HEK293 (cell line): Measurements from ENCODE around the gene SUDS3.

Source experiments
- CTCF ChIA-PET: fragments of 350-600 bp; formaldehyde crosslinking; extraction: SDS; loops from one replicate; lab custom pipeline; 2021; ENCODE audit warnings: antibody characterized with exemption; lab: Yijun Ruan, JAX
- POLR2A ChIA-PET: fragments of 300-600 bp; formaldehyde crosslinking; extraction: SDS; loops from one replicate; lab custom pipeline; 2020; ENCODE audit warnings: antibody characterized with exemption, inconsistent platforms; lab: Yijun Ruan, JAX
- H3K27ac ChIP-seq: fragments of 200-500 bp; sonication (Bioruptor generic); 2 replicates; pipeline ENCODE4 v1.5.1; 2014; ENCODE audit warnings: low read depth, low read length, control low read depth, inconsistent platforms; ENCODE audit errors: extremely low read depth
- H3K36me3 ChIP-seq, 2 experiments: fragments of 200-500 bp in 1 of 2; sonication (Bioruptor generic) in 1 of 2; 1 replicate in 1 of 2; 2 replicates in 1 of 2; pipeline ENCODE4 v1.5.1; 2014 to 2017; ENCODE audit warnings: inconsistent platforms in 2 of 2, low read length in 2 of 2; ENCODE audit not compliant: control insufficient read depth in 2 of 2, insufficient read depth in 1 of 2
- H3K4me1 ChIP-seq: fragments of 200-500 bp; sonication (Bioruptor generic); 2 replicates; pipeline ENCODE4 v1.5.1; 2014; ENCODE audit warnings: mild to moderate bottlenecking, low read length, inconsistent platforms; ENCODE audit not compliant: control insufficient read depth, insufficient read depth
- H3K4me3 ChIP-seq: 2 replicates; pipeline ENCODE4 v1.5.1; 2011; ENCODE audit warnings: low read depth, mild to moderate bottlenecking, control low read depth, low read length, moderate library complexity
- H3K9me3 ChIP-seq: fragments of 200-500 bp; sonication (Bioruptor generic); 2 replicates; pipeline ENCODE4 v1.5.1; 2014; ENCODE audit warnings: low read depth, low read length, inconsistent platforms; ENCODE audit not compliant: control insufficient read depth, insufficient read depth
- FEZF1 ChIP-seq: fragments of 450-650 bp; formaldehyde crosslinking; IDR thresholded peaks from 2 replicates; pipeline ENCODE4 v1.5.1; 2016; ENCODE audit warnings: missing biosample characterization, missing genetic modification characterization
- PRDM10 ChIP-seq: fragments of 450-650 bp; formaldehyde crosslinking; IDR thresholded peaks from 2 replicates; pipeline ENCODE4 v1.5.1; 2016; ENCODE audit warnings: missing biosample characterization, missing genetic modification characterization
- PRDM4 ChIP-seq: fragments of 450-650 bp; formaldehyde crosslinking; IDR thresholded peaks from 2 replicates; pipeline ENCODE4 v1.5.1; 2017; ENCODE audit warnings: missing biosample characterization, missing genetic modification characterization
- TRIM28 ChIP-seq: IDR thresholded peaks from 2 replicates; pipeline ENCODE4 v1.6.1; 2011; ENCODE audit warnings: low read length, control low read depth, borderline replicate concordance
- ZNF169 ChIP-seq: fragments of 450-650 bp; formaldehyde crosslinking; IDR thresholded peaks from 2 replicates; pipeline ENCODE4 v1.5.1; 2016; ENCODE audit warnings: missing biosample characterization, missing genetic modification characterization
- ZNF184 ChIP-seq: fragments of 450-650 bp; IDR thresholded peaks from 2 replicates; pipeline ENCODE4 v1.5.1; 2018; ENCODE audit warnings: missing biosample characterization, mild to moderate bottlenecking, missing genetic modification characterization
- ZNF214 ChIP-seq: fragments of 450-650 bp; formaldehyde crosslinking; IDR thresholded peaks from 2 replicates; pipeline ENCODE4 v1.5.1; 2017; ENCODE audit warnings: missing biosample characterization, mild to moderate bottlenecking, missing genetic modification characterization, borderline replicate concordance
- ZNF23 ChIP-seq: fragments of 450-650 bp; formaldehyde crosslinking; IDR thresholded peaks from 2 replicates; pipeline ENCODE4 v1.5.1; 2016; ENCODE audit warnings: missing biosample characterization, missing genetic modification characterization, borderline replicate concordance
- ZNF350 ChIP-seq: fragments of 450-650 bp; formaldehyde crosslinking; IDR thresholded peaks from 2 replicates; pipeline ENCODE4 v1.5.0; 2017; ENCODE audit warnings: missing biosample characterization, mild to moderate bottlenecking, missing genetic modification characterization
- ZNF404 ChIP-seq: fragments of 450-650 bp; formaldehyde crosslinking; IDR thresholded peaks from 2 replicates; pipeline ENCODE4 v1.5.1; 2017; ENCODE audit warnings: missing biosample characterization, missing genetic modification characterization
- ZNF433 ChIP-seq: fragments of 450-650 bp; formaldehyde crosslinking; IDR thresholded peaks from 2 replicates; pipeline ENCODE4 v1.5.1; 2016; ENCODE audit warnings: missing biosample characterization, missing genetic modification characterization, low read depth
- ZNF549 ChIP-seq: fragments of 450-650 bp; IDR thresholded peaks from 2 replicates; pipeline ENCODE4 v1.5.1; 2018; ENCODE audit warnings: missing biosample characterization, missing genetic modification characterization, mild to moderate bottlenecking, inconsistent platforms, moderate library complexity
- ZNF664 ChIP-seq: fragments of 450-650 bp; formaldehyde crosslinking; IDR thresholded peaks from 2 replicates; pipeline ENCODE4 v1.5.1; 2016; ENCODE audit warnings: missing biosample characterization, missing genetic modification characterization
- ZNF670 ChIP-seq: fragments of 450-650 bp; formaldehyde crosslinking; IDR thresholded peaks from 2 replicates; pipeline ENCODE4 v1.5.1; 2016; ENCODE audit warnings: missing biosample characterization, missing genetic modification characterization, low read depth
- ZNF843 ChIP-seq: fragments of 450-650 bp; formaldehyde crosslinking; IDR thresholded peaks from 2 replicates; pipeline ENCODE4 v1.5.1; 2016; ENCODE audit warnings: missing biosample characterization, missing genetic modification characterization
- ZXDB ChIP-seq: fragments of 450-650 bp; formaldehyde crosslinking; IDR thresholded peaks from 2 replicates; pipeline ENCODE4 v1.5.1; 2016; ENCODE audit warnings: missing biosample characterization, missing genetic modification characterization
- TF ChIP-seq, protein P1 (sequence below): fragments of 450-650 bp; formaldehyde crosslinking; IDR thresholded peaks from 2 replicates; pipeline ENCODE4 v1.5.0; 2017; ENCODE audit warnings: missing biosample characterization, missing genetic modification characterization, borderline replicate concordance
- TF ChIP-seq, protein P2 (sequence below): fragments of 450-650 bp; formaldehyde crosslinking; IDR thresholded peaks from 2 replicates; pipeline ENCODE4 v1.5.1; 2016; ENCODE audit warnings: missing biosample characterization, missing genetic modification characterization
- TF ChIP-seq, protein P3 (sequence below): fragments of 450-650 bp; formaldehyde crosslinking; IDR thresholded peaks from 2 replicates; pipeline ENCODE4 v1.5.1; 2016; ENCODE audit warnings: missing biosample characterization, missing genetic modification characterization

The SUDS3 gene

GRCh38 chr12:118328486-118329330, 47.6 kb upstream of the SUDS3 start (continued):
- TF ChIP-seq, protein P1, sequence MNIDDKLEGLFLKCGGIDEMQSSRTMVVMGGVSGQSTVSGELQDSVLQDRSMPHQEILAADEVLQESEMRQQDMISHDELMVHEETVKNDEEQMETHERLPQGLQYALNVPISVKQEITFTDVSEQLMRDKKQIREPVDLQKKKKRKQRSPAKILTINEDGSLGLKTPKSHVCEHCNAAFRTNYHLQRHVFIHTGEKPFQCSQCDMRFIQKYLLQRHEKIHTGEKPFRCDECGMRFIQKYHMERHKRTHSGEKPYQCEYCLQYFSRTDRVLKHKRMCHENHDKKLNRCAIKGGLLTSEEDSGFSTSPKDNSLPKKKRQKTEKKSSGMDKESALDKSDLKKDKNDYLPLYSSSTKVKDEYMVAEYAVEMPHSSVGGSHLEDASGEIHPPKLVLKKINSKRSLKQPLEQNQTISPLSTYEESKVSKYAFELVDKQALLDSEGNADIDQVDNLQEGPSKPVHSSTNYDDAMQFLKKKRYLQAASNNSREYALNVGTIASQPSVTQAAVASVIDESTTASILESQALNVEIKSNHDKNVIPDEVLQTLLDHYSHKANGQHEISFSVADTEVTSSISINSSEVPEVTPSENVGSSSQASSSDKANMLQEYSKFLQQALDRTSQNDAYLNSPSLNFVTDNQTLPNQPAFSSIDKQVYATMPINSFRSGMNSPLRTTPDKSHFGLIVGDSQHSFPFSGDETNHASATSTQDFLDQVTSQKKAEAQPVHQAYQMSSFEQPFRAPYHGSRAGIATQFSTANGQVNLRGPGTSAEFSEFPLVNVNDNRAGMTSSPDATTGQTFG, result no peak
- no peak for TF ChIP-seq ZNF433
- no peak for TF ChIP-seq ZNF23 (tag by site-specific recombination)
- no peak for TF ChIP-seq ZNF169
- no peak for TF ChIP-seq ZNF549 (tag by site-specific recombination)
- no peak for TF ChIP-seq ZNF184 (tag by site-specific recombination)

DNA sequence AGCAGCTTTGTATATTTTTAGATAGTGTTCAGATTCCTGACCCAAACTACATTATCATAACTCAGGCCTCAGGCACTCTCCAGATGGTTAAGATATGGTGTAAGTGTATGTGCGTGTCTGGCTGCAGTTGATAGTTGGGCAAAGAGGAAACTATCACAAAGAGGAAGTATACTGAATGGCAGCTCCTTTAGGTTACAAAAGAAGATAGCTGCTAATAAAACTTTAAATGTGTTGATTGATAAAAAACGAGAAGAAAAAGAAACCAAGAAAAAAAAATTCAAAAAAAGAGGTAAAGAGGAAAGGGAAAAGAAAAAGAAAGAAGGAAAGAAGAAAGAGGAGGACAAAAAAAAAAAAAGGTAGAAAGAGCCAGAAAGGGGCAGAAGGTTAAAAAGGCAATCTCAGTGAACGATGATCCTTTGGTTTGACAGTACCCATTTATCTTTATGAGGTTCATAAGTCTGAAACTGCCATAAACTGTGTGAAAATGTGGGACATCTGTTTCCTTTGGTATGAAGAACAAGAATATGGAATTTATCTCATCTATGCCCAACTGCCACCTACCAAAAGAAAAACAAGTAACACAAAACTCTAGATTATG, 45.8 kb upstream of the SUDS3 start:
- H3K4me1 ChIP-seq, result peaks cover 14% of the 10 kb centered on the region
- 0 out of 2 replicates have a peak, but pooled peaks have one; percentile 10 for TF ChIP-seq PRDM4 (tag by site-specific recombination)
- peak; percentile 37; the same call in 1 of the 2 replicates for TF ChIP-seq PRDM10 (tag by site-specific recombination)
- peak; percentile 51; the same call in 1 of the 2 replicates for TF ChIP-seq ZNF843 (tag by site-specific recombination)
- TF ChIP-seq FEZF1 (tag by site-specific recombination), result 0 out of 2 replicates have a peak, but pooled peaks have one; percentile 6
- no peak for TF ChIP-seq ZNF670
- no peak for TF ChIP-seq ZNF404 (tag by site-specific recombination)
- peak; percentile 72; the same call in 1 of the 2 replicates for TF ChIP-seq ZNF664 (tag by site-specific recombination)
- peak; percentile 73 for TF ChIP-seq TRIM28
- TF ChIP-seq ZNF214 (tag by site-specific recombination), result no peak
- TF ChIP-seq, protein P2, sequence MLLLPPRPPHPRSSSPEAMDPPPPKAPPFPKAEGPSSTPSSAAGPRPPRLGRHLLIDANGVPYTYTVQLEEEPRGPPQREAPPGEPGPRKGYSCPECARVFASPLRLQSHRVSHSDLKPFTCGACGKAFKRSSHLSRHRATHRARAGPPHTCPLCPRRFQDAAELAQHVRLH (tag by site-specific recombination), result 0 out of 2 replicates have a peak, but pooled peaks have one; percentile 28
- TF ChIP-seq ZNF350 (tag by site-specific recombination), result no peak
- peak; percentile 53 for TF ChIP-seq ZXDB (tag by site-specific recombination)
- TF ChIP-seq, protein P3, sequence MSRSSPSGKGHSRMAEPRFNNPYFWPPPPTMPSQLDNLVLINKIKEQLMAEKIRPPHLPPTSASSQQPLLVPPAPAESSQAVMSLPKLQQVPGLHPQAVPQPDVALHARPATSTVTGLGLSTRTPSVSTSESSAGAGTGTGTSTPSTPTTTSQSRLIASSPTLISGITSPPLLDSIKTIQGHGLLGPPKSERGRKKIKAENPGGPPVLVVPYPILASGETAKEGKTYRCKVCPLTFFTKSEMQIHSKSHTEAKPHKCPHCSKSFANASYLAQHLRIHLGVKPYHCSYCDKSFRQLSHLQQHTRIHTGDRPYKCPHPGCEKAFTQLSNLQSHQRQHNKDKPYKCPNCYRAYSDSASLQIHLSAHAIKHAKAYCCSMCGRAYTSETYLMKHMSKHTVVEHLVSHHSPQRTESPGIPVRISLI (tag by site-specific recombination), result peak; percentile 72; the same call in 1 of the 2 replicates
- no peak overlapping the region for H3K27ac ChIP-seq
- CTCF ChIA-PET, result interaction anchor here (0.9 kb wide), 1 partner anchor 45 kb away, joined by 3 read pairs; no protein-coding TSS in a partner anchor
- POLR2A ChIA-PET, result no interaction called here
- H3K4me3 ChIP-seq, result no peak overlapping the region
- H3K9me3 ChIP-seq, result no peaks in the 10 kb centered on the region
- no peaks in the 10 kb centered on the region for H3K36me3 ChIP-seq
